ENCODE results near the gene DCLK1. TPM values are rescaled to one million over a fixed set of nuclear protein-coding genes. Genes with fewer than 3 reads are reported as not detected.
A peak's percentile ranks its signal among the peaks of the same experiment; 100 is the strongest.

Gene DCLK1
- total and polyA plus RNA-seq, 8 donors = 10.5 to 20.5 (median 12.8) TPM

DNA sequence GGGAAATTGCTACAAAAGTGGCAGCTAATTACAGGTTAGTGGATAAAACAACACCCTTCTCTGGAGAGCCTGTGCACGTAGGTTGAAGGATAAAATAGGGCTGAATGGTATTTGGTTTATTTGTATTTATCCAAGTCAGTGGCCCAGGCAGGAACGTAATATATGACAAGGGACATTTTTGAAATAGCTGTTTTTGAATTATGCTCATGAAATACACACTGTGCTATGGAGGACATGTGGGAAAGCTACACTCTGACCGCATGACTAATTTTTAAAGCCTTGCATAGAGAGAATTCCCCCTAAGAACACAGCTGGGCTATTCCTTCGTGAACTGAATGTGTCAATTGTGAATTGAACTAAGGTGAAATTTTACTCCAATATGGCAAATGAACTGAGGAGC lies 362.6 kb downstream of the DCLK1 start:
- ATAC-seq (no peak), DNase-seq (no peak)
- TF ChIP-seq CTCF (IDR thresholded peaks at IDR 0.05) = no peak
- Histone ChIP-seq H3K4me1 (no peaks in the 10 kb centered on the region), H3K27me3 (no peaks in the 10 kb centered on the region), H3K27ac (no peak overlapping the region), H3K4me3 (no peak overlapping the region), H3K36me3 (no peaks in the 10 kb centered on the region), H3K9me3 (no peaks in the 10 kb centered on the region)
- intact Hi-C loops (cut with DNase I) = no loop called here

DNA sequence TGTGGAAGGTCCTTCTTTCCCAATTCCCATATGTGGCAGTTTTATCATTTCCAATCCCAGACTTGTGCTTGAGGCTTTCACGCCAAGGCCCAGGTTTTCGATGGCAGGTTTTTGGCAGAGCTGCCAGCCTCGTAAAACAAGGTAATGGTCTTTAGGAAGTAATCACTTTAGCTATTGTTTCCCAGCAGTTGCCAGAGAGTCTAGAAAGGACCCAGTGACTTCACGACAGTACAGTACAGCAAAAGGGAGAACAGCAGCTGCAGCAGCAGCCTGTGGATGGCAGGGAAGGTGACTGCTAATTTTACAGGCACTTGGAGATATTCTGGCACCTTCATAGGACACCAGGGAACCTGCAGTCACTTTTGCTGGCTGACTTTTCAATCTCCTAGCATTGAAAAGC lies 363.1 kb downstream of the DCLK1 start:
- TF ChIP-seq CTCF (IDR thresholded peaks at IDR 0.05) = no peak
- Histone ChIP-seq H3K36me3 (no peaks in the 10 kb centered on the region), H3K4me3 (no peak overlapping the region), H3K27ac (no peak overlapping the region), H3K4me1 (no peaks in the 10 kb centered on the region), H3K9me3 (no peaks in the 10 kb centered on the region), H3K27me3 (no peaks in the 10 kb centered on the region)
- no peak for ATAC-seq
- intact Hi-C loops (cut with DNase I) = no loop called here
- no peak for DNase-seq

GRCh38 chr13:35767256-35767976 lies 363.8 kb downstream of the DCLK1 start:
- no peak for TF ChIP-seq CTCF (IDR thresholded peaks at IDR 0.05)
- no peak overlapping the region for H3K27ac ChIP-seq
- no peak for DNase-seq
- no peaks in the 10 kb centered on the region for H3K4me1 ChIP-seq
- no peaks in the 10 kb centered on the region for H3K27me3 ChIP-seq
- no peaks in the 10 kb centered on the region for H3K36me3 ChIP-seq
- ATAC-seq = no peak
- no peak overlapping the region for H3K4me3 ChIP-seq
- intact Hi-C loops (cut with DNase I) = no loop called here
- H3K9me3 ChIP-seq = no peaks in the 10 kb centered on the region

DNA sequence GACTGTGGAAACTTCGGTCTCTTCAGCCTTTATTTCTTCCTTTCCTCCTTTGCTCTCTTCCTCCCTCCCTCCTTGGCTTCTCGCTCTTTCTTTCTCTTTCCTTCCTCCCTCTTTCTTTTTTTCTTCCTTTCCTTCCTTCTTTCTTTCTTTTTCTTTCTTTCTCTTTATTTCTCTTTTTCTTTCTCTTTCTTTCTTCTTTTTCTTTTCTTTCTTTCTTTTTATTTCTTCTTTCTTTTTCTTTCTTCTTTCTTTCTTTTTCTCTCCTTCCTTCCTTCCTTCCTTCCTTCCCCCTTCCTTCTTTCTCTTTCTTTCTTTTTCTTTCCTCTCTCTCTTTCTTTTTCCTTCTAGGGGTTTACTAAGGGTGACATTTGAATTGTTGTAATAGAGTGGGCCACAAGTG lies 364.5 kb downstream of the DCLK1 start:
- no peak for TF ChIP-seq CTCF (IDR thresholded peaks at IDR 0.05)
- no peak for DNase-seq
- H3K27ac ChIP-seq = no peak overlapping the region
- no peaks in the 10 kb centered on the region for H3K27me3 ChIP-seq
- H3K4me1 ChIP-seq = no peaks in the 10 kb centered on the region
- no peaks in the 10 kb centered on the region for H3K36me3 ChIP-seq
- no peak overlapping the region for H3K4me3 ChIP-seq
- no peaks in the 10 kb centered on the region for H3K9me3 ChIP-seq
- no peak for ATAC-seq
- intact Hi-C loops (cut with DNase I) = no loop called here

DNA sequence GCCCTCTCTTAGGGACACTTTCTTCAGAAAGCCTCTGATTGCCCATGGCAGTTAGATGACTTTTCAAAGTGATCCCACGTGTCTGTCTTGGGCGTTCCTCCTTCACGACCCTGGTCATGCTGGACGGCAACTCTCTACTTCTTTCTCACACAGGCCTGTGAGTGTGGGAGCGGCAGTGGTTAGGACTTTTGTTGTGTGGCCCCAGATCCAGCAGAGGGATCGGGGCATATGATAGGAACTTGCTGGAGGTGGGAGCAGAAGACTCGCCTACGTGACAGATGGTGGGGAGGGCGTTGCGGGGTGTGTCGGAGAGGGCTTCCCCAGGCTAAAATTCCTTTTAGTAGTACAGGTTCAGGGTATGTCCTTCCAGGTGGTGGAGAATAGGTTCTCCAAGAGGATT lies 365.2 kb downstream of the DCLK1 start:
- Histone ChIP-seq H3K4me1 (no peaks in the 10 kb centered on the region), H3K36me3 (no peaks in the 10 kb centered on the region), H3K4me3 (no peak overlapping the region), H3K9me3 (no peaks in the 10 kb centered on the region), H3K27me3 (no peaks in the 10 kb centered on the region), H3K27ac (no peak overlapping the region)
- no peak for TF ChIP-seq CTCF (IDR thresholded peaks at IDR 0.05)
- DNase-seq = peak in 1 of 4 donors; percentile 34
- intact Hi-C loops (cut with DNase I) = no loop called here
- no peak for ATAC-seq

All from left lung (tissue), 10 donors.